ENCODE data around the gene NUP107.

The NUP107 gene

DNA sequence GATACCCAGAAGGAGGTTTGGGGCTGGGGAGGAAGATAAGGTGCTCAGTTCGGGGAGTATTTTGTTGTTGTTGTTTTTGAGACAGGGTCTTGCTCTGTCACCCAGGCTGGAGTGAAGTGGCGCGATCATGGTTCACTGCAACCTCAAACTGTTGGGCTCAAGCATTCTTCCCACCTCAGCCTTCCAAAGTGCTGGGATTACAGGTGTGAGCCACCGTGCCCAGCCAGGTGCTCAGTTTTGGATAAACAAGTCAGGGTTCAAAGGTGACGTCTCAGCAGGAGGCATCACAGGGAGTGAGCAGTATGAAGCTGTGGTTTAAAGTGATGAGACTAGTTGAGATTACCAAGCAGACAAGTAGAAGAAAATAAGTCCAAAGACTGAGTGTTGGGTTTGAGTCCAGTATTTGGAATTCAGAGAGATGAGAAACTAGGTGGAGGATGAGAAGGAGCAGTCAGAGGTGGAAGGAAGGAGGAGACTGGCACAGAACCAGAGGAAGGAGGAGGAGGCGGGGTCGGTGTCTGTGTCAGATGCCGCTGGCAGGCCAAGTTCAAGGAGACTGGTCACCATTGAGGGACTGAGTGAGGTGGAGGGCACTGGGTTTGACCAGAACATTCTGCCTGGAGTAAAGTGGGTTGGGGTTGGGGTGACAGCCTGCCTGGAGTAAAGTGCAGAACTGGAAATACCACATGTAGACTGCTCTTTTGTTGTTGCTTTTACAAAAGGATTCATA, 75.3 kb downstream of the NUP107 start:
- DNase-seq (ENCODE audit: low read depth): no peak
- no peak overlapping the region for H3K4me3 ChIP-seq (replicated peaks; ENCODE audit: low read depth, low read length)
- TF ChIP-seq CTCF (IDR thresholded peaks at IDR 0.05; ENCODE audit: low read length, missing control alignments): no peak

- no peak overlapping the region for H3K4me3 ChIP-seq (replicated peaks; ENCODE audit: low read depth, low read length)
- no peak for TF ChIP-seq CTCF (IDR thresholded peaks at IDR 0.05; ENCODE audit: low read length, missing control alignments)
- no peak for DNase-seq (ENCODE audit: low read depth)
These were observed 75.9 kb downstream of the NUP107 start for GRCh38 chr12:68762691-68763090.

DNA sequence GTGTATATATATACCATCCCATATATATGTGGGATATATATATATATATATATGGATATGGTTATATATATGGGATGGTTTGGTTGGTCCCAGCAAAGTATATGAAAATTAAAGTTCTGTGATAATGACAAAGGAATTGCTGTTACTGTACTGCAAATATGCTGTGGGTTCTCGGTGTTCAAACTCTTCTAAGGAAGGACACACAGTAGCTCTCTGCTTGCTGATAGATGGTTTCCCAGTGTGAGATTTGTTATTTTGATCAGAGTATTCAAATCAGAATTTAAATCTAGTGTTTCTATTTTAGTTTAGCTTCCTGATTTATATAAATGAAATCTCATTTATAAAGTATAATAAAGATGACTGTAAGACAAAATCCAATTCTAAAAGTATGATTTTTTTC, 78.9 kb downstream of the NUP107 start:
- no peak for TF ChIP-seq CTCF (IDR thresholded peaks at IDR 0.05; ENCODE audit: low read length, missing control alignments)
- no peak overlapping the region for H3K4me3 ChIP-seq (replicated peaks; ENCODE audit: low read depth, low read length)
- DNase-seq (ENCODE audit: low read depth): no peak

DNA sequence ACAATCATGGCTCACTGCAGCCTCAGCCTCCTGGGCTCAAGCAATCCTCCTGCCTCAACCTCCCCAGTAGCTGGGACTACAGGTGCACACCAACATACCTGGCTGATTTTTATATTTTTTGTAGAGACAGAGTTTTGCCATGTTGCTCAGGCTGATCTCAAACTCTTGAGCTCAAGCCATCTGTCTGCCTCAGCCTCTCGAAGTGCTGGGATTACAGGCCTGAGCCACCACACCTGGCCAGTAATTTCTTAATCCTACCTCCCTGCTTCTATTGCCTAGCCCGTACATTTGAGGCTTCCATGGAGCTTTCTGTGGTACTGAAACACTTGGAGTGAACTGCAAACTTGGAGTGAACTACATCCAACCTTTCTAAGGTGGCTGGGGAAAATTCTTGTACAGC, 79.9 kb downstream of the NUP107 start:
- no peak overlapping the region for H3K4me3 ChIP-seq (replicated peaks; ENCODE audit: low read depth, low read length)
- DNase-seq (ENCODE audit: low read depth): no peak

DNA sequence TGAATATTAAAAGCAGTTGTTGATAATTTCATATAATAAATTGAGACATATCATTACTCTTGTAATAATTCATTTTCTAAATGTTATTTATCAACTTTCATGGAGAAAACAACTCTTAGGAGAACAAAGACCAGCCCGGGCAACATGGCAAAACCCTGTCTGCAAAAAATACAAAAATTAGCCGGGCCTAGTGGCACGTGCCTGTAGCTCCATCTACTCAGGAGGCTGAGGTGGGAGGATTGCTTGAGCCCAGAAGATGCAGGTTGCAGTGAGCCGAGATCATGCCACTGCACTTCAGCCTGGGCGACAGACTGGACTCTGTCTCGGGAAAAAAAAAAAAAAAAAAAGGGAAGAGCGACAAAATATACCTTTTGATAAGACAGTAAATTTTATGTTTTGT, 80.4 kb downstream of the NUP107 start:
- no peak for DNase-seq (ENCODE audit: low read depth)
- H3K4me3 ChIP-seq (replicated peaks; ENCODE audit: low read depth, low read length): no peak overlapping the region
- no peak for TF ChIP-seq CTCF (IDR thresholded peaks at IDR 0.05; ENCODE audit: low read length, missing control alignments)

More for the DNA sequence above, 79.9 kb downstream of the NUP107 start:
- TF ChIP-seq CTCF (IDR thresholded peaks at IDR 0.05; ENCODE audit: low read length, missing control alignments): no peak

DNA sequence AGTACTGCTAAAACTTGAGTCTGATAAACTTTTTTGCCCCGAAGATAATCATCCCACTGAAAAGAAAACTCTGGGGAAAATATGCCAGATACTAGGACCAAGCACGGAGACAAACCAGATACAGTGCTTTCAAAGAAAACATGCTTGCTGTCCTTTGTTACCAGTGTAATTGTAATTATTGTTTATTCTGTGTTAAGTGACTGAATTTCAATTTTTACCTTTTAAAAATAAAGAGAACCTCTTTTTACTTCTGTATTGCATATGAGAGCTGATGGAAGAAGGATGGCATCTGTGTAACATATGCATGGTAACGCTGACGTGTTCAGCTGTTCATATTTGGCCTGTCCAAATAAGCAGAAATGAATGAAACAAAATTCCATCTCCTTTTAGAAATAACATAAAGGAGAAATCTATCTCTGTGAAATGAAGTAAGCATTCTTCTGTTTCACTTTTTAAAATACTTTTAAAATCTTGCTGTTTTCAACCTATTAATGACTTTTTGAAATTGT, 81.7 kb downstream of the NUP107 start:
- H3K4me3 ChIP-seq (replicated peaks; ENCODE audit: low read depth, low read length): no peak overlapping the region
- no peak for TF ChIP-seq CTCF (IDR thresholded peaks at IDR 0.05; ENCODE audit: low read length, missing control alignments)
- no peak for DNase-seq (ENCODE audit: low read depth)

DNA sequence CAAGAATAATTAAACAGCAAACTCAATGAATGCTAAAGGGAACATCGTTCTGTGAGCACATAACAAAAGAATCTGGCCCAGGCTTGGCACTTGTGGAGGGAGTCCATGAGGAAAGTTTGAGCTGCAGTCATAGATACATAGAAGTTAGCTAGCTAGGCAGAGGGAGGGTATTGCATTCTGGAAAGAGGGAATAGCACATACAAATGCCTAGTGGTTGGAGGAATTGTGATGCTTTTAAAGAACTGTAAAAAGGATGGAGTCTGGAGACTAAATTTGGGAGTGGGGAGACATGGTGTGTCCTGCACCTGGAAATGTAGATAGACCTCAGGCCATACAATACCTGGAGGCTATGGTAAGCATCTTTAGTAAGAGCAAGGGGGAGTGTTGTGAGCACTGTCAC, 83.2 kb downstream of the NUP107 start:
- TF ChIP-seq CTCF (IDR thresholded peaks at IDR 0.05; ENCODE audit: low read length, missing control alignments): no peak
- no peak overlapping the region for H3K4me3 ChIP-seq (replicated peaks; ENCODE audit: low read depth, low read length)
- DNase-seq (ENCODE audit: low read depth): no peak

All from fibroblast of pulmonary artery (primary cell).